K562 (cell line): Measurements from ENCODE around the gene DBP. TPM values are rescaled to one million over a fixed set of nuclear protein-coding genes. Genes with fewer than 3 reads are reported as not detected.

ENCODE experiments used
- ATAC-seq: fragments of 200-7000 bp; cut with Tn5 transposase; 3 replicates; pipeline ENCODE4 v1.9.1; 2020; ENCODE audit warnings: moderate library complexity
- BruUV-seq: library from RNA; stranded (reverse); fragments of 400-500 nt; replicated peaks from 2 replicates; lab custom pipeline; 2021; lab: Mats Ljungman, UMichigan
- CTCF ChIA-PET: fragments of 300-600 bp; formaldehyde crosslinking; extraction: SDS; loops from one replicate; lab custom pipeline; 2021; ENCODE audit warnings: low intra/inter-chr PET ratio; lab: Yijun Ruan, JAX
- POLR2A ChIA-PET: fragments of 300-600, 350-650 bp; sonication (Branson Sonifier 250); formaldehyde crosslinking; extraction: SDS; loops from one replicate; lab custom pipeline; 2021; ENCODE audit warnings: antibody characterized with exemption, inconsistent platforms; lab: Yijun Ruan, JAX
- DNase-seq, 4 experiments: peaks; one replicate each; pipeline versions ENCODE4 v3.0.0 to v3.0.0-alpha.2; 2011 to 2018; ENCODE audit warnings: low spot score in 3 of 4, mixed read lengths in 3 of 4; ENCODE audit errors: extremely low read depth in 1 of 4
- FAIRE-seq: peaks from 2 replicates; lab custom pipeline; 2011; peaks lifted over from hg19 to GRCh38; lab: Jason Lieb, UNC
- H2AFZ ChIP-seq: 2 replicates; pipeline ENCODE4 v1.6.0; 2011; ENCODE audit warnings: low read depth, low read length, control low read depth, inconsistent platforms
- H3K27ac ChIP-seq: fragments of 200-600 bp; 3 replicates; pipeline ENCODE4 v1.8.0; 2011; ENCODE audit warnings: low read depth, mild to moderate bottlenecking, control low read depth, inconsistent platforms, low read length, moderate library complexity, mixed read lengths; ENCODE audit errors: extremely low read depth
- H3K27me3 ChIP-seq, 2 experiments: fragments of 300-600 bp in 1 of 2; 2 replicates in 1 of 2; 3 replicates in 1 of 2; pipeline versions ENCODE4 v1.6.0 to v1.8.0; 2011; ENCODE audit warnings: inconsistent platforms in 2 of 2, low read length in 2 of 2, mild to moderate bottlenecking in 1 of 2, mixed read lengths in 1 of 2, moderate library complexity in 1 of 2; ENCODE audit not compliant: control insufficient read depth in 2 of 2, insufficient read depth in 2 of 2
- H3K36me3 ChIP-seq: fragments of 300-600 bp; 3 replicates; pipeline ENCODE4 v1.8.0; 2011; ENCODE audit warnings: mild to moderate bottlenecking, low read length, inconsistent platforms; ENCODE audit not compliant: control insufficient read depth, insufficient read depth
- H3K4me1 ChIP-seq, 2 experiments: fragments of 200-600 bp in 1 of 2; replicated peaks in 1 of 2; 2 replicates in 1 of 2; 3 replicates in 1 of 2; pipeline versions ENCODE4 v1.5.1 to v1.8.0; 2011; ENCODE audit warnings: inconsistent platforms in 2 of 2, low read length in 2 of 2, mild to moderate bottlenecking in 1 of 2, mixed read lengths in 1 of 2, moderate library complexity in 1 of 2; ENCODE audit not compliant: control insufficient read depth in 2 of 2, insufficient read depth in 2 of 2
- H3K4me2 ChIP-seq: 2 replicates; pipeline ENCODE4 v1.6.1; 2011; ENCODE audit warnings: low read length, control low read depth, inconsistent platforms, mixed read lengths; ENCODE audit not compliant: insufficient read depth
- H3K4me3 ChIP-seq: fragments of 200-600 bp; sonication (generic), shearing (Covaris generic); 2 replicates; pipeline ENCODE4 v1.5.1; 2016; ENCODE audit warnings: control low read depth, inconsistent platforms
- H3K79me2 ChIP-seq: fragments of 200-600 bp; 3 replicates; pipeline ENCODE4 v1.8.0; 2011; ENCODE audit warnings: low read length, inconsistent platforms; ENCODE audit not compliant: control insufficient read depth, insufficient read depth
- H3K9ac ChIP-seq, 2 experiments: 2 replicates each; pipeline versions ENCODE4 v1.6.0 to v1.6.1; 2011; ENCODE audit warnings: low read depth in 2 of 2, low read length in 2 of 2, control low read depth in 1 of 2, inconsistent platforms in 1 of 2, mild to moderate bottlenecking in 1 of 2, mixed read lengths in 1 of 2; ENCODE audit not compliant: insufficient read depth in 1 of 2
- H3K9me1 ChIP-seq: one replicate; pipeline ENCODE4 v1.6.0; 2011; ENCODE audit warnings: inconsistent platforms, mild to moderate bottlenecking, low read length, moderate library complexity; ENCODE audit not compliant: control insufficient read depth, insufficient read depth
- H3K9me3 ChIP-seq: replicated peaks from 2 replicates; pipeline ENCODE4 v1.5.1; 2011; ENCODE audit warnings: low read depth, low read length, inconsistent platforms; ENCODE audit not compliant: control insufficient read depth, insufficient read depth
- H4K20me1 ChIP-seq: replicated peaks from 2 replicates; pipeline ENCODE4 v1.6.1; 2011; ENCODE audit warnings: low read length, inconsistent platforms, mixed read lengths; ENCODE audit not compliant: control insufficient read depth, insufficient read depth
- CHD2 ChIP-seq: IDR thresholded peaks from 2 replicates; pipeline ENCODE4 v1.6.1; 2011; ENCODE audit warnings: low read depth, low read length
- ZNF263 ChIP-seq: sonication (generic); formaldehyde crosslinking; IDR thresholded peaks from 2 replicates; pipeline ENCODE4 v1.8.0; 2022; ENCODE audit warnings: mild to moderate bottlenecking, missing genetic modification reagents, borderline replicate concordance
- WGBS: fragments of 100-300 bp; shearing (Covaris generic); methylation state at CpG from one replicate; pipeline ENCODE4 v1.1.6; 2016; ENCODE audit warnings: low coverage, mixed read lengths; ENCODE audit not compliant: insufficient coverage; ENCODE audit errors: missing lambda C conversion rate; 5-methylcytosine and 5-hydroxymethylcytosine counted together
- in situ Hi-C: fragments of 300-500 bp; cut with MboI; formaldehyde crosslinking; loops from 4 replicates; pipeline ENCODE4 v1.15.0; 2018; ENCODE audit warnings: inconsistent platforms, mixed read lengths
- intact Hi-C: fragments of 100-400 bp; cut with micrococcal nuclease; formaldehyde crosslinking; loops from 2 replicates; pipeline ENCODE4 v1.14.2; 2022
- polyA plus RNA-seq, 8 experiments: library from polyadenylated mRNA; depleted of rRNA in 4 of 8; stranded (reverse) in 5 of 8; unstranded in 3 of 8; fragments of >200 nt; fragmentation: Nextera tagmentation in 2 of 8; fragmentation: Illumina TruSeq in 1 of 8; extraction: Ambion mirVana in 2 of 8; extraction: Trizol in 1 of 8; gene quantifications; 2 replicates each; pipeline versions ENCODE4 v1.2.1 to v1.2.3, GENCODE V29; 2011 to 2014; ENCODE audit warnings: inconsistent platforms in 1 of 8, missing spikeins in 1 of 8
- total RNA-seq, 7 experiments: library from RNA; depleted of rRNA in 6 of 7; stranded (reverse); fragments of >200 nt in 6 of 7; fragmentation: Illumina TruSeq in 2 of 7; extraction: Trizol in 2 of 7; gene quantifications; 2 replicates each; pipeline versions ENCODE4 v1.2.1 to v1.2.3, GENCODE V29; 2011 to 2021; ENCODE audit warnings: low replicate concordance in 1 of 7

The DBP gene
- total and polyA plus RNA-seq, 9 of the 15 experiments (the other 6 are each of a cell fraction or from before 2014, with no cell fraction given): 0.25 to 5.5 (median 1.8) TPM

DNA sequence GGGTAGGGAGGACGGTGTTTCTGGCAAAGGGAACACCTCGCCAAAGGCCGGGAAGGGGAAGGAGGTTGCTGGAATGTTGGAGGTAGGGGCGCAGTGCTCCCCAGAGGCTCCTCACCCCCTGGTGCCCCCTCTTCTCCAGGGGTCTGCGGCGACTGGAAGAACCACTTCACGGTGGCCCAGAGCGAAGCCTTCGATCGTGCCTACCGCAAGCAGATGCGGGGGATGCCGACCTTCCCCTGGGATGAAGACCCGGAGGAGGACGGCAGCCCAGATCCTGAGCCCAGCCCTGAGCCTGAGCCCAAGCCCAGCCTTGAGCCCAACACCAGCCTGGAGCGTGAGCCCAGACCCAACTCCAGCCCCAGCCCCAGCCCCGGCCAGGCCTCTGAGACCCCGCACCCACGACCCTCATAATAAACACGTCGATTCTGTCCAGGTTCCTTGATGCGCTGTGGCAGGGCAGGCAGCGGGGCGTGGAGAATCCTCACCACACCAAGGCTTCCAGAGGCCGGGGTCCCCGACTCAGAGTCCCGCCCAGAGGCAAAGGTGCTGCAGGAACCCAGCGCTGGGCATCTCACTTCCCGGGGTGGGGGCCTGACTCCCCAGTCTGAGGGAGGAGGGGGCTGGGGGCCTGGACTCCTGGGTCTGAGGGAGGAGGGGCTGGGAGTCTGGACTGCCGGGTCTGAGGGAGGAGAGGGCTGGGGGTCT, 38.0 kb downstream of the DBP start:
- no peak for DNase-seq
- WGBS: 21% methylated on average over 20 of the region's 30 CpGs
- Histone ChIP-seq H3K36me3 (no peaks in the 10 kb centered on the region), H3K4me1 (peaks cover 0 to 29% of the 10 kb centered on the region in 2 experiments; a peak in 2 of 5 replicates), H3K4me2 (no peak overlapping the region), H3K9me1 (peaks cover 2% of the 10 kb centered on the region), H2AFZ (no peak overlapping the region), H3K27ac (no peak overlapping the region), H3K9ac (peak overlapping the region in 1 of 2 experiments; percentile 52; a peak in 1 of 4 replicates), H3K27me3 (peaks cover 0 to 7% of the 10 kb centered on the region in 2 experiments; a peak in 2 of 5 replicates), H4K20me1 (0 out of 2 replicates have a peak, but pooled peaks cover 2% of the 10 kb centered on the region), H3K4me3 (no peak overlapping the region), H3K79me2 (no peaks in the 10 kb centered on the region), H3K9me3 (no peaks in the 10 kb centered on the region)
- no TSS peak for BruUV-seq
- no peak for FAIRE-seq
- ChIA-PET POLR2A (interaction anchor here (0.9 to 1.2 kb wide), 2 partner anchors 12 to 20 kb away, joined by 3 to 4 read pairs; partner anchors contain the start of genes RPL18 and SPHK2), CTCF (no interaction called here)
- intact Hi-C loops (no loop called here), in situ Hi-C loops (loop anchor here (25.0 kb wide), 1 partner anchor 1513 kb away; no protein-coding TSS in a partner anchor)
- peak; percentile 88 for TF ChIP-seq ZNF263
- no peak for TF ChIP-seq CHD2
- no peak for ATAC-seq
